CD8-positive, alpha-beta memory T cell (primary cell): Measurements from ENCODE around the gene NAP1L5. TPM values are rescaled to one million over a fixed set of nuclear protein-coding genes. Genes with fewer than 3 reads are reported as not detected.

Experiments
- CTCF ChIA-PET: fragments of 350-600 bp; sonication (Branson Sonifier 250); formaldehyde crosslinking; loops from one replicate; lab custom pipeline; 2021; ENCODE audit warnings: antibody characterized with exemption; lab: Charles Lee
- POLR2A ChIA-PET: fragments of 350-600 bp; sonication (Branson Sonifier 250); formaldehyde crosslinking; loops from one replicate; lab custom pipeline; 2021; ENCODE audit warnings: antibody characterized with exemption; lab: Charles Lee
- DNase-seq, 5 donors: peaks; one replicate each; pipeline versions ENCODE4 v3.0.0 to v3.0.0-alpha.2; 2020 to 2022; ENCODE audit warnings: mixed read lengths in 1 of 5
- H3K27ac ChIP-seq: one replicate; pipeline ENCODE4 v1.7.0; 2013; ENCODE audit warnings: low read depth, mild to moderate bottlenecking, low read length, moderate library complexity
- H3K27me3 ChIP-seq: 2 replicates; pipeline ENCODE4 v1.7.0; 2013; ENCODE audit warnings: low read length, mild to moderate bottlenecking; ENCODE audit not compliant: insufficient read depth, poor library complexity, severe bottlenecking
- H3K36me3 ChIP-seq: 2 replicates; pipeline ENCODE4 v1.7.0; 2013; ENCODE audit warnings: mild to moderate bottlenecking, low read length, moderate library complexity; ENCODE audit not compliant: insufficient read depth
- H3K4me1 ChIP-seq: 2 replicates; pipeline ENCODE4 v1.7.0; 2013; ENCODE audit warnings: mild to moderate bottlenecking, low read length, moderate library complexity; ENCODE audit not compliant: insufficient read depth
- H3K4me3 ChIP-seq: 2 replicates; pipeline ENCODE4 v1.7.0; 2013; ENCODE audit warnings: mild to moderate bottlenecking, low read length
- H3K9me3 ChIP-seq: 2 replicates; pipeline ENCODE4 v1.7.0; 2013; ENCODE audit warnings: mild to moderate bottlenecking, low read length
- H3K27ac Mint-ChIP-seq, 8 donors: one replicate each; pipeline ENCODE4 v1.8.0; 2020 to 2021; ENCODE audit warnings: mixed read lengths in 8 of 8, mild to moderate bottlenecking in 6 of 8, inconsistent platforms in 3 of 8, moderate library complexity in 3 of 8
- H3K27me3 Mint-ChIP-seq, 2 donors: one replicate each; pipeline ENCODE4 v1.8.0; 2020 to 2021; ENCODE audit warnings: mixed read lengths in 2 of 2, mild to moderate bottlenecking in 1 of 2, moderate library complexity in 1 of 2
- H3K36me3 Mint-ChIP-seq, 3 donors: one replicate each; pipeline ENCODE4 v1.8.0; 2020 to 2021; ENCODE audit warnings: mixed read lengths in 3 of 3, inconsistent platforms in 1 of 3, mild to moderate bottlenecking in 1 of 3
- H3K4me1 Mint-ChIP-seq, 3 donors: one replicate each; pipeline ENCODE4 v1.8.0; 2020 to 2021; ENCODE audit warnings: mixed read lengths in 3 of 3, inconsistent platforms in 1 of 3, mild to moderate bottlenecking in 1 of 3
- H3K4me3 Mint-ChIP-seq, 7 donors: one replicate each; pipeline ENCODE4 v1.8.0; 2020 to 2021; ENCODE audit warnings: mixed read lengths in 7 of 7, mild to moderate bottlenecking in 6 of 7, moderate library complexity in 4 of 7, inconsistent platforms in 2 of 7
- H3K9me3 Mint-ChIP-seq, 5 donors: one replicate each; pipeline ENCODE4 v1.8.0; 2020 to 2022; ENCODE audit warnings: mixed read lengths in 5 of 5, mild to moderate bottlenecking in 3 of 5, moderate library complexity in 2 of 5, inconsistent platforms in 1 of 5
- polyA plus RNA-seq: library from polyadenylated mRNA; unstranded; fragments of 300-500 nt; fragmentation: Illumina TruSeq; gene quantifications from one replicate; pipeline ENCODE4 v1.2.3, GENCODE V29; 2021
- total RNA-seq, 2 experiments: library from RNA; stranded (reverse); gene quantifications; one replicate each; pipeline ENCODE4 v1.2.3, GENCODE V29; 2021

The NAP1L5 gene
- total and polyA plus RNA-seq, 3 experiments from 2014 or later = 2.5 to 4.8 (median 4.4) TPM

DNA sequence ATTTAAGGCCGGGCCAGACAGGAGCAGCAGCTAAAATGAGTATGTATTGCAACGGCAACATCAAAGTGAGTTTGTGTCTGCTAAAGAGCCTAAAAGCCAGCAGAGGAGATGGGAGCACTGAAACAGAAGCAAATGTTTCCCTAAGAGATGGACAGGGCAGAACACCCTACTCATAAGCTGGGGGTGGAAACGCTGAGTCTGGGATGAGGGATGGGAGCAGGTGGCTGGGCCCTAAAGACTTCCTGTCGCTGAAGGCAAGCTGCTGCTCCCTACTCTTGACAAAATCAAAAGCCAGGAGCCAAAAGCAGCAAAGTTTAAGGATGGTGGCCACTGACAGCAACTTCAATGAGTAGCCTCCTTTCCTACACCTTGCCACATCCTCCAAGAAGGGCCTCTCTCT is 40.6 kb upstream of the NAP1L5 start:
- Mint-ChIP-seq H3K9me3 (no peaks in the 10 kb centered on the region), H3K27me3 (peaks cover 0 to 1% of the 10 kb centered on the region in 2 donors), H3K36me3 (peaks cover 0 to 4% (median 0%) of the 10 kb centered on the region in 3 donors), H3K4me3 (no peak overlapping the region), H3K27ac (peak overlapping the region in 1 of 8 donors; percentile 47), H3K4me1 (peaks cover 10 to 21% (median 18%) of the 10 kb centered on the region in 3 donors)
- peaks cover 10% of the 10 kb centered on the region for H3K4me1 ChIP-seq
- no peaks in the 10 kb centered on the region for H3K27me3 ChIP-seq
- no peak overlapping the region for H3K4me3 ChIP-seq
- no peaks in the 10 kb centered on the region for H3K36me3 ChIP-seq
- ChIA-PET POLR2A (no interaction called here), CTCF (no interaction called here)
- H3K9me3 ChIP-seq = no peaks in the 10 kb centered on the region
- DNase-seq = no peak
- no peak overlapping the region for H3K27ac ChIP-seq

GRCh38 chr4:88737307-88737941 is 39.8 kb upstream of the NAP1L5 start:
- Histone ChIP-seq H3K4me3 (no peak overlapping the region), H3K27ac (no peak overlapping the region), H3K9me3 (no peaks in the 10 kb centered on the region), H3K27me3 (no peaks in the 10 kb centered on the region), H3K36me3 (no peaks in the 10 kb centered on the region), H3K4me1 (peaks cover 10% of the 10 kb centered on the region)
- Mint-ChIP-seq H3K27me3 (peaks cover 0 to 1% of the 10 kb centered on the region in 2 donors), H3K4me3 (peak overlapping the region in 5 of 7 donors; percentile 13 to 52 (median 42)), H3K36me3 (peaks cover 0 to 4% (median 0%) of the 10 kb centered on the region in 3 donors), H3K27ac (peak overlapping the region in 7 of 8 donors; percentile 21 to 82 (median 56)), H3K4me1 (peaks cover 10 to 21% (median 18%) of the 10 kb centered on the region in 3 donors), H3K9me3 (no peaks in the 10 kb centered on the region)
- ChIA-PET CTCF (no interaction called here), POLR2A (no interaction called here)
- DNase-seq = peak in 2 of 5 donors; percentile 4 to 48

DNA sequence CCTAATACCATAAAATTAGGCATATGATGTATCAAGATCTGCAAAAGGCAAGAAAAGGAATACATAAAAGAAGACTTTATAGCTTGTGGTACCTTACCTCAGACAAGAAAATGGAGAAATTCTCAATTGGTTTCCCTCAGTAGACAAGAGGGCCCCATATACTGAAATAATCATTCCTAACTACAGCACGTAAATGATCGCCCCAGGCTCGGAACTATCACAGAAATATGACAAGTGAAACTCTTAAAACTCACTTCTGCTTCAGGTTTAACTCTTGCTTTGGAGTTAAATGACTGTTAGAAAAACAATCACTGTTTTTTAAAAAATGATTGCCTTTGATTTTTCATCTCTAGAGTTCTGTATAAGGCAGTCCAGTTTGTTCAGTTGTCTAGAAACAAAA is 38.6 kb upstream of the NAP1L5 start:
- no peak for DNase-seq
- peaks cover 10 to 21% (median 18%) of the 10 kb centered on the region in 3 donors for H3K4me1 Mint-ChIP-seq
- Histone ChIP-seq H3K4me3 (no peak overlapping the region), H3K27ac (no peak overlapping the region), H3K27me3 (no peaks in the 10 kb centered on the region), H3K9me3 (no peaks in the 10 kb centered on the region), H3K36me3 (no peaks in the 10 kb centered on the region), H3K4me1 (peaks cover 10% of the 10 kb centered on the region)
- peaks cover 0 to 8% (median 0%) of the 10 kb centered on the region in 3 donors for H3K36me3 Mint-ChIP-seq
- ChIA-PET POLR2A (no interaction called here), CTCF (interaction anchor here (2.0 kb wide), 1 partner anchor 197 kb away, joined by 9 read pairs; no protein-coding TSS in a partner anchor)
- H3K27me3 Mint-ChIP-seq = peaks cover 0 to 1% of the 10 kb centered on the region in 2 donors
- no peaks in the 10 kb centered on the region for H3K9me3 Mint-ChIP-seq
- peak overlapping the region in 3 of 8 donors; percentile 19 to 37 (median 24) for H3K27ac Mint-ChIP-seq
- H3K4me3 Mint-ChIP-seq = no peak overlapping the region

- Histone ChIP-seq H3K9me3 (no peaks in the 10 kb centered on the region), H3K36me3 (no peaks in the 10 kb centered on the region), H3K27me3 (no peaks in the 10 kb centered on the region), H3K4me1 (peaks cover 10% of the 10 kb centered on the region), H3K27ac (no peak overlapping the region), H3K4me3 (no peak overlapping the region)
- ChIA-PET CTCF (interaction anchor here (0.7 to 2.0 kb wide), 2 partner anchors 12 to 196 kb away, joined by 3 to 9 read pairs; no protein-coding TSS in a partner anchor), POLR2A (no interaction called here)
- Mint-ChIP-seq H3K36me3 (peaks cover 0 to 13% (median 0%) of the 10 kb centered on the region in 3 donors), H3K27me3 (peaks cover 0 to 1% of the 10 kb centered on the region in 2 donors), H3K9me3 (no peaks in the 10 kb centered on the region), H3K4me3 (no peak overlapping the region), H3K4me1 (peaks cover 10 to 21% (median 18%) of the 10 kb centered on the region in 3 donors), H3K27ac (no peak overlapping the region)
- no peak for DNase-seq
Observed at GRCh38 chr4:88735564-88735963, 37.9 kb upstream of the NAP1L5 start.

- Mint-ChIP-seq H3K9me3 (no peaks in the 10 kb centered on the region), H3K27me3 (peaks cover 0 to under 1% of the 10 kb centered on the region in 2 donors), H3K36me3 (peaks cover 0 to 20% (median 0%) of the 10 kb centered on the region in 3 donors), H3K4me1 (peaks cover 10 to 21% (median 18%) of the 10 kb centered on the region in 3 donors), H3K4me3 (no peak overlapping the region), H3K27ac (peak overlapping the region in 2 of 8 donors; percentile 22 to 28)
- H3K4me1 ChIP-seq = peaks cover 10% of the 10 kb centered on the region
- DNase-seq = no peak
- ChIA-PET POLR2A (no interaction called here), CTCF (interaction anchor here (0.7 to 2.0 kb wide), 2 partner anchors 13 to 195 kb away, joined by 3 to 9 read pairs; no protein-coding TSS in a partner anchor)
- H3K36me3 ChIP-seq = peaks cover 3% of the 10 kb centered on the region
- no peaks in the 10 kb centered on the region for H3K9me3 ChIP-seq
- no peaks in the 10 kb centered on the region for H3K27me3 ChIP-seq
- H3K4me3 ChIP-seq = no peak overlapping the region
- H3K27ac ChIP-seq = no peak overlapping the region
Observed at GRCh38 chr4:88734403-88734949, 36.8 kb upstream of the NAP1L5 start.

GRCh38 chr4:88732714-88733368 is 35.2 kb upstream of the NAP1L5 start:
- no peak for DNase-seq
- H3K9me3 ChIP-seq = no peaks in the 10 kb centered on the region
- no peaks in the 10 kb centered on the region for H3K27me3 ChIP-seq
- Mint-ChIP-seq H3K4me1 (peaks cover 6 to 14% (median 9%) of the 10 kb centered on the region in 3 donors), H3K9me3 (no peaks in the 10 kb centered on the region), H3K4me3 (no peak overlapping the region), H3K27me3 (no peaks in the 10 kb centered on the region), H3K27ac (peak overlapping the region in 1 of 8 donors; percentile 87), H3K36me3 (peaks cover 0 to 31% (median 6%) of the 10 kb centered on the region in 3 donors)
- no peak overlapping the region for H3K4me3 ChIP-seq
- ChIA-PET POLR2A (no interaction called here), CTCF (no interaction called here)
- H3K27ac ChIP-seq = no peak overlapping the region
- H3K36me3 ChIP-seq = peaks cover 17% of the 10 kb centered on the region
- peaks cover 1% of the 10 kb centered on the region for H3K4me1 ChIP-seq

- DNase-seq = no peak
- Histone ChIP-seq H3K4me3 (no peak overlapping the region), H3K4me1 (no peaks in the 10 kb centered on the region), H3K27me3 (no peaks in the 10 kb centered on the region), H3K36me3 (peaks cover 20% of the 10 kb centered on the region), H3K9me3 (no peaks in the 10 kb centered on the region), H3K27ac (no peak overlapping the region)
- Mint-ChIP-seq H3K27me3 (no peaks in the 10 kb centered on the region), H3K4me3 (no peak overlapping the region), H3K36me3 (peaks cover 0 to 45% (median 16%) of the 10 kb centered on the region in 3 donors), H3K27ac (peak overlapping the region in 1 of 8 donors; percentile 93), H3K9me3 (no peaks in the 10 kb centered on the region), H3K4me1 (peaks cover 0 to under 1% (median 0%) of the 10 kb centered on the region in 3 donors)
- ChIA-PET POLR2A (no interaction called here), CTCF (no interaction called here)
Observed at GRCh38 chr4:88731381-88731780, 33.8 kb upstream of the NAP1L5 start.

GRCh38 chr4:88730811-88731210 is 33.2 kb upstream of the NAP1L5 start:
- H3K36me3 ChIP-seq = peaks cover 20% of the 10 kb centered on the region
- Mint-ChIP-seq H3K27ac (peak overlapping the region in 2 of 8 donors; percentile 42 to 93), H3K9me3 (no peaks in the 10 kb centered on the region), H3K4me3 (no peak overlapping the region), H3K27me3 (no peaks in the 10 kb centered on the region), H3K36me3 (peaks cover 0 to 49% (median 16%) of the 10 kb centered on the region in 3 donors), H3K4me1 (no peaks in the 10 kb centered on the region)
- CTCF ChIA-PET = no interaction called here
- DNase-seq = no peak
- H3K9me3 ChIP-seq = no peaks in the 10 kb centered on the region
- H3K4me1 ChIP-seq = no peaks in the 10 kb centered on the region
- POLR2A ChIA-PET = no interaction called here
- no peak overlapping the region for H3K27ac ChIP-seq
- no peak overlapping the region for H3K4me3 ChIP-seq
- no peaks in the 10 kb centered on the region for H3K27me3 ChIP-seq
